ENCODE results near the gene NDUFS8. TPM values are rescaled to one million over a fixed set of nuclear protein-coding genes. Genes with fewer than 3 reads are reported as not detected.
A peak's percentile ranks its signal among the peaks of the same experiment; 100 is the strongest.

The NDUFS8 gene
- total RNA-seq, 1 experiment from 2014 or later: 221 TPM

GRCh38 chr11:68037411-68038225 is 7.1 kb downstream of the NDUFS8 start:
- DNase-seq (ENCODE audit: low spot score) (no peak), ATAC-seq (no peak)
- Mint-ChIP-seq H3K4me3 (no peak overlapping the region), H3K4me1 (peaks cover 15% of the 10 kb centered on the region), H3K27me3 (ENCODE audit: low read depth) (no peaks in the 10 kb centered on the region), H3K27ac (no peak overlapping the region), H3K9me3 (no peaks in the 10 kb centered on the region), H3K36me3 (peaks cover 9% of the 10 kb centered on the region)
- ChIA-PET CTCF (interaction anchor here (0.7 to 3.1 kb wide), 5 partner anchors 15 to 82 kb away, joined by 3 to 11 read pairs (median 4); partner anchors contain the start of gene ALDH3B1), POLR2A (interaction anchor here (0.5 kb wide), 1 partner anchor 14 kb away, joined by 3 read pairs; no protein-coding TSS in a partner anchor)
- TF ChIP-seq EMX1 (CRISPR knock-in tag; IDR thresholded peaks at IDR 0.05) (no peak), USF1 (CRISPR knock-in tag; IDR thresholded peaks at IDR 0.05) (no peak)

- DNase-seq (ENCODE audit: low spot score) (no peak), ATAC-seq (no peak)
- H3K9me3 Mint-ChIP-seq: no peaks in the 10 kb centered on the region
- no peaks in the 10 kb centered on the region for H3K27me3 Mint-ChIP-seq (ENCODE audit: low read depth)
- peak overlapping the region; percentile 55 for H3K4me3 Mint-ChIP-seq
- H3K4me1 Mint-ChIP-seq: peaks cover 15% of the 10 kb centered on the region
- ChIA-PET POLR2A (interaction anchor here (0.5 kb wide), 1 partner anchor 15 kb away, joined by 3 read pairs; no protein-coding TSS in a partner anchor), CTCF (interaction anchor here (0.9 to 3.1 kb wide), 6 partner anchors 14 to 168 kb away, joined by 3 to 11 read pairs (median 4); partner anchors contain the start of gene ALDH3B1)
- H3K36me3 Mint-ChIP-seq: peaks cover 9% of the 10 kb centered on the region
- H3K27ac Mint-ChIP-seq: no peak overlapping the region
- 0 out of 2 replicates have a peak, but pooled peaks have one; percentile 23 for TF ChIP-seq ZNF416 (CRISPR knock-in tag; IDR thresholded peaks at IDR 0.05)
- no peak for TF ChIP-seq CDX4 (CRISPR knock-in tag; IDR thresholded peaks at IDR 0.05; ENCODE audit: borderline replicate concordance)
- TF ChIP-seq HMGA2 (CRISPR knock-in tag; IDR thresholded peaks at IDR 0.05): no peak
- no peak for TF ChIP-seq ETV6 (CRISPR knock-in tag; IDR thresholded peaks at IDR 0.05)
- no peak for TF ChIP-seq ERG (CRISPR knock-in tag; IDR thresholded peaks at IDR 0.05)
- no peak for TF ChIP-seq MAX (CRISPR knock-in tag; IDR thresholded peaks at IDR 0.05)
- no peak for TF ChIP-seq RELA (CRISPR knock-in tag; IDR thresholded peaks at IDR 0.05; ENCODE audit: borderline replicate concordance)
- no peak for TF ChIP-seq NFATC4 (CRISPR knock-in tag; IDR thresholded peaks at IDR 0.05)
- no peak for TF ChIP-seq USF2 (CRISPR knock-in tag; IDR thresholded peaks at IDR 0.05)
- no peak for TF ChIP-seq PRRX2 (CRISPR knock-in tag; IDR thresholded peaks at IDR 0.05)
- TF ChIP-seq ZNF532 (CRISPR knock-in tag; IDR thresholded peaks at IDR 0.05; ENCODE audit: borderline replicate concordance): no peak
- no peak for TF ChIP-seq IRF2 (CRISPR knock-in tag; IDR thresholded peaks at IDR 0.05; ENCODE audit: borderline replicate concordance, low read depth)
- no peak for TF ChIP-seq TEAD4 (CRISPR knock-in tag; IDR thresholded peaks at IDR 0.05)
- TF ChIP-seq ZNF138 (CRISPR knock-in tag; conservative IDR thresholded peaks at IDR 0.05): no peak
- TF ChIP-seq ATF1 (CRISPR knock-in tag; IDR thresholded peaks at IDR 0.05): no peak
- peak; percentile 70; the same call in 1 of the 2 replicates for TF ChIP-seq GABPB1 (CRISPR knock-in tag; IDR thresholded peaks at IDR 0.05)
- no peak for TF ChIP-seq AFF4 (CRISPR knock-in tag; IDR thresholded peaks at IDR 0.05; ENCODE audit: borderline replicate concordance)
- no peak for TF ChIP-seq GRHL2 (CRISPR knock-in tag; IDR thresholded peaks at IDR 0.05; ENCODE audit: insufficient replicate concordance, severe bottlenecking)
- TF ChIP-seq ESRRA (CRISPR knock-in tag; IDR thresholded peaks at IDR 0.05; ENCODE audit: borderline replicate concordance): 0 out of 2 replicates have a peak, but pooled peaks have one; percentile 43
Observed at GRCh38 chr11:68038226-68038717, 7.8 kb downstream of the NDUFS8 start.

Data from WTC11 (cell line).